RWPE2 (cell line): Measurements from ENCODE around the gene KISS1.

Experiments
- ATAC-seq: fragments of 200-7000 bp; cut with Tn5 transposase; 3 replicates; pipeline ENCODE4 v1.9.1; 2021; ENCODE audit warnings: low read depth
- DNase-seq: peaks from one replicate; pipeline ENCODE4 v3.0.0-alpha.2; 2020; ENCODE audit warnings: low spot score
- H3K27ac ChIP-seq: fragments of 450-650 bp; 2 replicates; pipeline ENCODE4 v1.5.1; 2017; ENCODE audit warnings: mild to moderate bottlenecking; ENCODE audit not compliant: poor library complexity, severe bottlenecking
- H3K27me3 ChIP-seq: fragments of 250-450 bp; sonication (Bioruptor Pico); 2 replicates; pipeline ENCODE4 v1.5.1; 2021; ENCODE audit warnings: mild to moderate bottlenecking, moderate library complexity; ENCODE audit not compliant: insufficient read depth, poor library complexity, severe bottlenecking
- H3K36me3 ChIP-seq: fragments of 250-450 bp; sonication (Bioruptor Pico); 2 replicates; pipeline ENCODE4 v1.5.1; 2020; ENCODE audit warnings: low read depth, mild to moderate bottlenecking, moderate library complexity
- H3K4me1 ChIP-seq: fragments of 250-450 bp; sonication (Bioruptor Pico); 2 replicates; pipeline ENCODE4 v1.5.1; 2021; ENCODE audit warnings: mild to moderate bottlenecking, moderate library complexity; ENCODE audit not compliant: insufficient read depth, poor library complexity, severe bottlenecking
- H3K4me3 ChIP-seq: fragments of 250-450 bp; sonication (Bioruptor Pico); 2 replicates; pipeline ENCODE4 v1.5.1; 2021; ENCODE audit warnings: mild to moderate bottlenecking, moderate library complexity; ENCODE audit not compliant: severe bottlenecking
- H3K9me3 ChIP-seq: fragments of 250-450 bp; sonication (Bioruptor Pico); 2 replicates; pipeline ENCODE4 v1.5.1; 2021; ENCODE audit warnings: mild to moderate bottlenecking, moderate library complexity; ENCODE audit not compliant: severe bottlenecking
- CTCF ChIP-seq: fragments of 450-650 bp; IDR thresholded peaks from one replicate; pipeline ENCODE4 v1.5.1; 2017; ENCODE audit warnings: mild to moderate bottlenecking, moderate library complexity; ENCODE audit not compliant: poor library complexity, severe bottlenecking

Gene KISS1

GRCh38 chr1:204161609-204162493, 34.4 kb downstream of the KISS1 start:
- DNase-seq (no peak), ATAC-seq (no peak)
- H3K4me1 ChIP-seq = peaks cover 2% of the 10 kb centered on the region
- H3K36me3 ChIP-seq = no peaks in the 10 kb centered on the region
- TF ChIP-seq CTCF = no peak
- H3K9me3 ChIP-seq = no peaks in the 10 kb centered on the region
- no peak overlapping the region for H3K4me3 ChIP-seq
- peak overlapping the region; percentile 1 for H3K27ac ChIP-seq
- no peaks in the 10 kb centered on the region for H3K27me3 ChIP-seq

- TF ChIP-seq CTCF = no peak
- peaks cover 11% of the 10 kb centered on the region for H3K4me1 ChIP-seq
- no peaks in the 10 kb centered on the region for H3K36me3 ChIP-seq
- no peaks in the 10 kb centered on the region for H3K9me3 ChIP-seq
- H3K4me3 ChIP-seq = no peak overlapping the region
- DNase-seq = no peak
- no peaks in the 10 kb centered on the region for H3K27me3 ChIP-seq
- H3K27ac ChIP-seq = no peak overlapping the region
- ATAC-seq = no peak
Observed at GRCh38 chr1:204157962-204158361, 38.3 kb downstream of the KISS1 start.

- TF ChIP-seq CTCF = no peak
- no peaks in the 10 kb centered on the region for H3K27me3 ChIP-seq
- H3K27ac ChIP-seq = no peak overlapping the region
- H3K9me3 ChIP-seq = no peaks in the 10 kb centered on the region
- H3K36me3 ChIP-seq = no peaks in the 10 kb centered on the region
- H3K4me1 ChIP-seq = peaks cover 9% of the 10 kb centered on the region
- DNase-seq = no peak
- no peak for ATAC-seq
- H3K4me3 ChIP-seq = no peak overlapping the region
Observed at GRCh38 chr1:204155881-204156280, 40.4 kb downstream of the KISS1 start.

GRCh38 chr1:204154568-204155255, 41.6 kb downstream of the KISS1 start:
- Histone ChIP-seq H3K4me3 (no peak overlapping the region), H3K9me3 (no peaks in the 10 kb centered on the region), H3K27me3 (no peaks in the 10 kb centered on the region), H3K27ac (no peak overlapping the region), H3K4me1 (peaks cover 9% of the 10 kb centered on the region), H3K36me3 (no peaks in the 10 kb centered on the region)
- ATAC-seq (peak; percentile 22), DNase-seq (no peak)
- TF ChIP-seq CTCF = no peak
